HCEC 1CT (cell line): ENCODE results near the gene GPR33.
"Not testable (repeated sequence)": the region's sequence is repeated elsewhere in the genome, so short reads cannot be mapped to it uniquely, and the experiment has no call there.

Experiments used
- DNase-seq: peaks from one replicate; pipeline ENCODE4 v3.0.0-alpha.2; 2017

GPR33 gene, protein sequence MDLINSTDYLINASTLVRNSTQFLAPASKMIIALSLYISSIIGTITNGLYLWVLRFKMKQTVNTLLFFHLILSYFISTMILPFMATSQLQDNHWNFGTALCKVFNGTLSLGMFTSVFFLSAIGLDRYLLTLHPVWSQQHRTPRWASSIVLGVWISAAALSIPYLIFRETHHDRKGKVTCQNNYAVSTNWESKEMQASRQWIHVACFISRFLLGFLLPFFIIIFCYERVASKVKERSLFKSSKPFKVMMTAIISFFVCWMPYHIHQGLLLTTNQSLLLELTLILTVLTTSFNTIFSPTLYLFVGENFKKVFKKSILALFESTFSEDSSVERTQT

GRCh38 chr14:31487886-31488285 is at the start of gene GPR33:
Gene GPR33, minus strand, starts transcription at chr14:31488039. Its CDS starts 4,074 bp downstream, at chr14:31483965.
- DNase-seq, result no peak

DNA sequence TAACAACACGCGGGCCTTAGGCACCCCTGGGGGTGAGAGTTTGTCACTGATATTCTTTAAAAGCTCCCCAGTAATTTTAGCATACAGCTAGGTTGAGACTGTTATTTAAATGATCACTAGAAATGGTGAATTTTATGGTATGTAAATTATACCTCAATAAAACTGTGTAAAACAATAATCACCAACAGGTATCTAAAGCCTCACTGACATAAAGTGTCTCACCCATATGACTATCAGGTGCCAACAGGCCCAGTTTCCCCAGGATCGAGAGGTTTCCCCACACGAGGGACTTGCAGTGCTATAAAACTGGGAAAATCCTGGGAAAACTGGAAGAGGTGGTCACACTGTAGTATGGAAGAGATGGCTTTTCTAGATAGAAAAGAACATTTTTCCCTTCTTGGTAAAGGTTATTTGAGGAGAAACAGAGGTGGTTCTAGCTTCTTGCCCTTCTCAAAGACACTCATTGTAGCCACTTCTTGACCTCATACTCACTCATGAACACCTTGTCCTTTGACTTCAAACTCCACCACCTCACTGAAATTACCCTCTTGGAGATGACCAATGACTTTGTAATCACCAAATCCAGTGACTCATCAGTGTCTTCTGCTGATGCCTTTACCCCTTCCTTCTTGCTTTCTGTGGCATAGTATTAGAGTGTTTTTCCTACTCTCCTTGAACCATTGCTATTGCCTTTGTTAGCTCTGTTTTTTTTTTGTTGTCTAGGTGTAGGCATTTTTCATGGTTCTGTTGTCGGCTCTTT is 48.5 kb upstream of the GPR33 start:
- DNase-seq, result peak; percentile 26

DNA sequence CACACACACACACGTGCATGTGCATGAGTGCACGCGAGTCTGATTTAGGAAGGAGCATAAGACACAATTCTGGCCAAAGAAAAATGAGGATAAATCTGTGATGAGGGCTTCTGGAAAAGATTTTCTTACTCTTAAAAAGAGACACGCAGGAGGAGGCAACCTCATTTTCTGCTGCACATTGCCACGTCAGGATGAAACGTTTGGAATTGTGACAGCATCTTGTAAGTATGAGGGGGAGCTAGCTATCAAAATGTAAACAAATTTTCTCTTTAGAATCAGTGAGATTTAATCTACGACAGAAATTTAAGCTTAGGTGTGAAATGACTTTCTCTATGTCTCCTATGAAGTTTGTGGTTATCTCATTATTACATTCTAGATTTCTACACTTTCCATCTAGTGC is 42.3 kb upstream of the GPR33 start:
- peak; percentile 51 for DNase-seq

DNA sequence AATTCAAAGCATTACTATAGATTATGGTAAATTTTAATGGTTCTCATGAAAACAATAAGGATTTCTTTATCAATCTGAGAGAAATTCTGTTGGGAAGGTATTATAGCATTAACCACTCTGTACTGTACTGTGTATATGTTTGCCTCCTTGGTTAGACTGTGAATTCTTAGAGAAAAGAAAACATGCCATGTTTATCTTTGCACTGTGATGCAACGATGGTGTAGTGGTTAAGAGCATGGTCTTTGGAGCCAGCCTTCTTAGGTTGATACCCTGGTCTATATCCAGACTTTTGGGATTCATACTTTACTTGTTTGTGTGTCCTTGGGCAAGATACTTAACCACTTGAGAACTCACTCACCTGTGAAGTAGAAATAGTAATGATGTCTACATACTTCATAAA is 41.2 kb upstream of the GPR33 start:
- DNase-seq, result no peak

- no peak for DNase-seq
Observed at GRCh38 chr14:31527546-31527945, 39.7 kb upstream of the GPR33 start.

GRCh38 chr14:31527087-31527486 is 39.2 kb upstream of the GPR33 start:
- DNase-seq, result no peak

DNA sequence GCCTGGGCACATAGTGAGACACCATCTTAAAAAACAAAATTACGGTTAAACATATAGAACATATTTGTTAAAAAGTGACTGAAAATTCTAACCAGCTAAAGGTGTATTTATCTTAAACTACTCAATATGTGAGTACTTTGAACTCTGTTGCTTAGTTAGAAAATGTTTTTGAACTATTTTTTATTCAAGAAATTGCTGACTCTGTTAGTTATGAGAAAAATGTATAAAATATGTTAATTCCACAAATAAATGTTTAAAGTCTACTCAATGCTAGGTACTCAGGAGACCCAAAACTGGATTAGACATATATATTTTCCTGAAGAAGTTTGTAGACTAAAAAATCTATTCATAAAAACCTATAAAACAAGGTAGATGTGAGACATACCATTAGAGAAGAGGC is 23.0 kb upstream of the GPR33 start:
- no peak for DNase-seq

GRCh38 chr14:31510222-31510621 is 22.4 kb upstream of the GPR33 start:
- DNase-seq, result peak; percentile 32

GRCh38 chr14:31508135-31508534 is 20.3 kb upstream of the GPR33 start:
- DNase-seq, result no peak

DNA sequence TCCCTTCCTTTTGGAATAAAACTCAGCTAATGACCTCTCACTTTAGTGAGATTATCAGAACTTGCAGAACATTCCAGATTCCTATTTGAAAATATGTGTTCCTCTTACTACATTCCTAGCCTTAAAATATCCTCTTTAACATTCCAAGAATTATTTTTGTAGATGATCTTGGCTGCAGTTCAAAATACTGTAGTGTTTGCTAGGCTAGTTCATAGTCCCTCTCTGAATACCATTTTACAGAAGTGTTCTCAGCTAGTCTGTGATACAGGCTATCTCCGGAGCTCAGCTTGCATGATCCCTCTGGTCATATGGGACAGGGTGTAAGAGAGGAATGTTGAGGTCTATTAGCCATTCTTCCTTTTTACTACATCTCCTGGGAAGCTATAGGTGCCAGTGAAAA is 17.6 kb upstream of the GPR33 start:
- DNase-seq, result peak; percentile 36

GRCh38 chr14:31501870-31502269 is 14.0 kb upstream of the GPR33 start:
- no peak for DNase-seq

GRCh38 chr14:31492759-31493498 is 5.1 kb upstream of the GPR33 start:
- DNase-seq, result no peak

DNA sequence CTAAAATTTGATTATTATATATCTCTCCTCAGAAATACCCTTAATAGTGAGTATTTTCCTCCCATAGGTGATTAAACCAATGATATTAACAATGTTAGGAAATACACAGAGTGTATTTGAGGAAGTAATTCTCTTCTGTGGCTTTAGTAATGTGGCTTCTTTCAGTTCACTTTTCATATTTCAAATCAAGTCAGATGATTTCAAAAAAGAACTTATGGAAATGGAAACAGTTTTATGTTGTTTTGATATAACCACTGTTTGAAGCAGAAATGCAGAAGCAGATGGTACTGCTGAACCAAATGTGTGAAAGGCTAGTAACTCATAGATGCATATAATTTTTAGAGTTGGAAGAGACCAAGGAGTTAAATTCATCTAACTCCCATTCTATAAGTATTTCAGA is 1.9 kb upstream of the GPR33 start:
- no peak for DNase-seq

GRCh38 chr14:31486764-31487163 is 1.1 kb downstream of the GPR33 start:
- DNase-seq, result no peak

GRCh38 chr14:31484754-31485153 is 3.1 kb downstream of the GPR33 start:
- DNase-seq, result no peak

GRCh38 chr14:31480156-31480555 is 7.7 kb downstream of the GPR33 start:
- no peak for DNase-seq

GRCh38 chr14:31479027-31479426 is 8.8 kb downstream of the GPR33 start:
- DNase-seq, result no peak

DNA sequence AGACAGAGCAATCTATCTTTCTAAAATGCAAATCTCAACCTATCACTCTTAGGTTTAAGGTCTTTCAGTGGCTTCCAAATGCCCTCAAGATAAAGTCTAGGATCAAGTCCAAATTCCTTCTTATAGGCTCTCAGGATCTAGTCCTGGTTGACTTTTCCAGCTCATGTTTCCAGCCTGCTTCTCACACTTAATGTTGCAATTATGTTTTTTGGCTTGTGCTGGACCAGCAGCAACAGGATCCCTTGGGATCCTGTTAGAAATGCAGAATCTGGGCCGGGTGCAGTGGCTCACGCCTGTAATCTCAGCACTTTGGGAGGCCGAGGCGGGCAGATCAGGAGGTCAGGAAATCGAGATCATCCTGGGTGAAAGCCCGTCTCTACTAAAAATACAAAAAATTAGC is 10.6 kb downstream of the GPR33 start:
- DNase-seq, result no peak

DNA sequence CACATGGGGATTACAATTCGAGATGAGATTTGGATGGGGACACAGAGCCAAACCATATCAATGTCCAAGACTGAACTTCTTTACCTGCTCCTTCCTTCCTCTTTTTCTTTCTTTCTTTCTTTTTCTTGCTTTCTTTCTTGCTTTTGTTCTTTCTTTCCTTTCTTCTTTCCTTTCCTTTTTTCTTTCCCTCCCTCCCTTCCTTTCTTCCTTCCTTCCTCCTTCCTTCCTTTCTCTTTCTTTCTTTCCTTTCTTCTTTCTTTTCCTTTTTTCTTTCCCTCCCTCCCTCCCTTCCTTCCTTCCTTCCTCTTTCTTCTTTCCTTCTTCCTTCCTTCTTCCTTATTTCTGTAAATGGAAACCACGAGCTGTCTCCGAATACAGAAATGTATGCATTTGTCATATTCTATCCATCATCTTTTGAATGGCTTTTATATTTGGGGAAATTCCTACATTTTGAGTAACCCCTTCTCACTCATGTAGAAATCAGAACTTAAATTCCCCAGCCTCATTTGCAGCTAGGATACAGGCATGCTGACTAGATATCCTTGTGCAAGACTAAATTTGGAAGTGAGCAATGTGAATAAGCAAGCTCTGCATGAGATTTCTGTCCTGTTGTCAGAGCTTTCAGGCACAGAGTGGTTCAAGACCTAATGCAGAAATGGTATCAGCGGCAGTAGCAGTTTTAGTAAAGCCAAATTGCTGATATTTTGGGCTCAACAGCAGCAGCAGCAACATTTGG is 11.5 kb downstream of the GPR33 start:
- no peak for DNase-seq

DNA sequence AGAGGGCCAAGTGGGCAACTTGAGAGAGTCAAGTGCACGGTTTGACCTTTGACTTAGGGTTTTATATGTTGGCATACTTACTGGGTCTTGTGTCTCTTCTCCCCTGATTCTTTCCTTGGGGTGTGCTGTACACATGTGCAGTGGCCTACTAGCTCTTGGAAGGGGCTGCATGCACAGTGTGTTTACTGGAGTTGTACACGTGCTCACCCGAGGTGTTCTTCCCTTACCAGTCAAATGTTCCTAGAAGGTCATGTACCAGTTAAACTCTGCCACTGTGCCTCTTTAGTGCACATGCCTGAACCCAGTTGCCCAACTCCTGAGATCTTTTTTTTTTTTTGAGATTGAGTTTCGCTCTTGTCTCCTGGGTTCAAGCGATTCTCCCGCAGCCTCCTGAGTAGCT is 21.3 kb downstream of the GPR33 start:
- no peak for DNase-seq

DNA sequence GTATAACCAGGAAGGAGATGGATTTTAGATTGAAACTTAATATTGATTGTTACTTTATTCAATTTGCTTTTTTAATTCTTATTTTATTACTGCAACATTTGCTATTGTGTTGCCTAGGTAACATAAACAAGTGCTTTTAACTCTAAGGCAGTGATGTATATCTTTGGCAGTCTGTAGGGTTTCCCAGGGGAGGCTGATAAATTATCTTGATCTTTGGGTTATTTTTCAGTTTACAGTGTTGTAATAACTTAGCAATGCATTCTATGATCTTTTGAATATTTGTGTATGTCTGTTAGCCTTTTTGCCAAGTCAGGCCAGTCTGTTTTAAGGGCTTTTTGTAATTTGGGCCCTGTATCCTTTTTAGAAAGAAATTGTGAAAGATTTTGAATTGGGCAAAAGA is 22.7 kb downstream of the GPR33 start:
- DNase-seq, result no peak

GRCh38 chr14:31462450-31462849 is 25.4 kb downstream of the GPR33 start:
- not testable (repeated sequence) for DNase-seq

GRCh38 chr14:31461545-31461944 is 26.3 kb downstream of the GPR33 start:
- DNase-seq, result no peak
